OCI-LY3 (cell line): ENCODE data around the gene ZNF683.

ENCODE experiments used
- H2AFZ ChIP-seq: fragments of 200-600, 300-600 bp; shearing (Covaris generic); 2 replicates; pipeline ENCODE4 v1.6.0; 2014; ENCODE audit warnings: antibody characterized with exemption, low read depth, low read length
- H3K27ac ChIP-seq: fragments of 200-600, 300-600 bp; sonication (generic); 2 replicates; pipeline ENCODE4 v1.5.1; 2014; ENCODE audit warnings: mild to moderate bottlenecking, low read length, moderate library complexity, mixed read lengths
- H3K27me3 ChIP-seq: fragments of 200-600, 300-600 bp; sonication (generic); 2 replicates; pipeline ENCODE4 v1.6.1; 2014; ENCODE audit warnings: low read depth, low read length, mixed read lengths
- H3K36me3 ChIP-seq: fragments of 200-600, 300-600 bp; sonication (generic); replicated peaks from 2 replicates; pipeline ENCODE3; 2014; ENCODE audit warnings: low read depth, low read length, mixed read lengths
- H3K4me1 ChIP-seq: fragments of 300-600, 200-600 bp; sonication (generic); 2 replicates; pipeline ENCODE4 v1.6.1; 2014; ENCODE audit warnings: low read length, mixed read lengths
- H3K4me2 ChIP-seq: fragments of 200-600, 300-600 bp; sonication (generic); 2 replicates; pipeline ENCODE4 v1.6.1; 2014; ENCODE audit warnings: low read length, mixed read lengths
- H3K4me3 ChIP-seq: fragments of 300-600, 200-600 bp; sonication (generic); 2 replicates; pipeline ENCODE4 v1.5.1; 2014; ENCODE audit warnings: antibody characterized with exemption, mild to moderate bottlenecking, low read length, moderate library complexity
- H3K79me2 ChIP-seq: fragments of 300-600, 200-600 bp; shearing (Covaris generic); 2 replicates; pipeline ENCODE4 v1.6.1; 2014; ENCODE audit warnings: mild to moderate bottlenecking, low read length, mixed read lengths
- H3K9ac ChIP-seq: fragments of 300-600, 200-600 bp; shearing (Covaris generic); 2 replicates; pipeline ENCODE4 v1.6.0; 2014; ENCODE audit warnings: mild to moderate bottlenecking, low read length, moderate library complexity
- H3K9me3 ChIP-seq: fragments of 200-600, 300-600 bp; shearing (Covaris generic); 2 replicates; pipeline ENCODE4 v1.6.1; 2014; ENCODE audit warnings: low read length, mixed read lengths; ENCODE audit not compliant: insufficient read depth
- H4K20me1 ChIP-seq: fragments of 200-600, 300-600 bp; sonication (generic); 2 replicates; pipeline ENCODE4 v1.6.1; 2016; ENCODE audit warnings: low read length, mixed read lengths; ENCODE audit not compliant: insufficient read depth
- CTCF ChIP-seq: fragments of 200-600, 300-600 bp; sonication (generic); IDR thresholded peaks from 2 replicates; pipeline ENCODE4 v1.5.1; 2014; ENCODE audit warnings: antibody characterized with exemption, low read length, low read depth
- EZH2phosphoT487 ChIP-seq: fragments of 200-600 bp; shearing (Covaris generic); IDR thresholded peaks from 2 replicates; pipeline ENCODE4 v1.6.1; 2018; ENCODE audit warnings: antibody characterized with exemption, mixed run types, low read depth

The ZNF683 gene

DNA sequence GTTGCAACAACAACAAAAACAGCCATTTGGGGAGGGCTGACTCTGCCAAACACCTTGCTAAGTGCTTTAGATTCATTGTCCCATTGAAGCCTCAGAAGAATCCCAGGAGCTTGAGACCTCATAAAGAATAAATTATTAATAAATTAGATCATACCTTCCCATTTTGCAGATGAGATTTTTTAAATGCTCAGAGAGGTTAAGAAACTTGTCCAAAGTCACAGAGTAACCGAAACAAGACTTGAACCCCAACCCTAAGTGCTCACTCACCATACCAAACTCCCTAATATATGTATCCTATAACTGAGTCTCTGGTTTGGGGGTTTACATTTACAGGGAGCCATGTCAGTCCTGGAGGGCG, 22.2 kb downstream of the ZNF683 start:
- Histone ChIP-seq H3K27me3 (no peaks in the 10 kb centered on the region), H3K9ac (no peak overlapping the region), H4K20me1 (no peaks in the 10 kb centered on the region), H3K4me1 (no peaks in the 10 kb centered on the region), H3K4me2 (no peak overlapping the region), H3K79me2 (no peaks in the 10 kb centered on the region), H3K36me3 (no peaks in the 10 kb centered on the region), H3K4me3 (no peak overlapping the region), H2AFZ (no peak overlapping the region), H3K9me3 (no peaks in the 10 kb centered on the region), H3K27ac (no peak overlapping the region)
- TF ChIP-seq EZH2phosphoT487 (no peak), CTCF (no peak)

DNA sequence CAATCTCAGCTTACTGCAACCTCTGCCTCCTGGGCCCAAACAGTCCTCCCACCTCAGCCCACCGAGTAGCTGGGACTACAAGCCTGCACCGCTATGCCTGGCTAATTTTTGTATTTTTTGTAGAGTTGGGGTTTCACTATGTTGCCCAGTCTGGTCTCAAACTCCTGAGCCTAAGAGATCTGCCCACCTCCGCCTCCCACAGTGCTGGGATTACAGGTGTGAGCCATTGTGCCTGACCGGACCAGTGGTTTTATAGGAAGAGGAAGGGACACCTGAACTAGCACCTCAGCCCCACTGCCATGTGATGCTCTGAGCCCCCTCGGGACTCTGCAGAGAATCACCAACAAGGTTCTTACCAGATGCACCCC, 22.7 kb downstream of the ZNF683 start:
- Histone ChIP-seq H3K27me3 (no peaks in the 10 kb centered on the region), H3K4me3 (no peak overlapping the region), H3K9me3 (no peaks in the 10 kb centered on the region), H3K27ac (no peak overlapping the region), H3K9ac (no peak overlapping the region), H3K36me3 (no peaks in the 10 kb centered on the region), H3K79me2 (no peaks in the 10 kb centered on the region), H3K4me1 (no peaks in the 10 kb centered on the region), H3K4me2 (no peak overlapping the region), H2AFZ (no peak overlapping the region), H4K20me1 (no peaks in the 10 kb centered on the region)
- TF ChIP-seq CTCF (no peak), EZH2phosphoT487 (no peak)

- TF ChIP-seq EZH2phosphoT487 = no peak
- H3K9me3 ChIP-seq = no peaks in the 10 kb centered on the region
- H3K9ac ChIP-seq = no peak overlapping the region
- no peaks in the 10 kb centered on the region for H3K36me3 ChIP-seq
- H3K4me2 ChIP-seq = no peak overlapping the region
- no peak overlapping the region for H3K27ac ChIP-seq
- H3K79me2 ChIP-seq = no peaks in the 10 kb centered on the region
- H3K4me1 ChIP-seq = no peaks in the 10 kb centered on the region
- H4K20me1 ChIP-seq = no peaks in the 10 kb centered on the region
- no peak overlapping the region for H3K4me3 ChIP-seq
- no peaks in the 10 kb centered on the region for H3K27me3 ChIP-seq
- no peak overlapping the region for H2AFZ ChIP-seq
Observed at GRCh38 chr1:26349188-26349876, 23.2 kb downstream of the ZNF683 start.

DNA sequence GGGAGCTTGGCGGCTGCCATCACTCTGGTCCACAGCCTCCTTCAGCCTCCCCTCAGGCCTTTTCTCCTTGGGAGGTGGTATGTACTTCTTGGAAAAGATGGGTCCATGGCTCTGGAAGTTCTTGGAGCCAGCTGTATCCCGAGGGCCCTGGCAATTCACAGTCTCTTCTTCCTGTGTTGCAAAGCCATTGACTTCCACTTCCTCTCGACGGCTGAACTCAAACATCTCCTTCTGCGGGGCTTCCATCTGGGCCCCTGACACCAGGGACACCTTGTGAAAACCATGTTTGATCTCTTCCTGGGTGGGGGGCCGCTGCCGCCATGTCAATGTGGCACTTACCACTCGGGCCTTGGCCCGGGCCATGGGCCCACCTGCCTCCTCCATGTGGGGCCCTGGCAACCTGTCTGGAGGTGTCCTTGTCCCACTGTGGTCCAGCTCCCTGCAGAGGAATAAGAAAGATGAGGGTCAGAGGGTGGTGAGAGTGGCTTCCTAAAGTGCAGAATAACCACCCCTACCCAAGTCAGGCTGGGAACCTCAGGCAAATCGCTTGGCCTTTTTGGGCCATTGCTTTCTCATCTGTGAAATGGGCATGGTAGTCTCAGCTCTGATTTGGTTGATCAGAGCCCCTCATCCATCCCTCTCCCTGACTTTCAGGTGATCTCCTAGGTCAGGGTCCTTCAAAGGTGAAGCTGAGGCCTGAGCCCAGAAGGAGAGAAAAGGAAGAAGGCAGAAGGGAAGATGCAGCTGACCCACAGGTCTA, 26.1 kb downstream of the ZNF683 start:
- no peaks in the 10 kb centered on the region for H4K20me1 ChIP-seq
- no peaks in the 10 kb centered on the region for H3K79me2 ChIP-seq
- H3K36me3 ChIP-seq = no peaks in the 10 kb centered on the region
- no peak overlapping the region for H3K4me2 ChIP-seq
- H2AFZ ChIP-seq = no peak overlapping the region
- no peak overlapping the region for H3K27ac ChIP-seq
- H3K27me3 ChIP-seq = 0 out of 2 replicates have a peak, but pooled peaks cover 5% of the 10 kb centered on the region
- no peak overlapping the region for H3K4me3 ChIP-seq
- TF ChIP-seq CTCF = no peak
- no peak for TF ChIP-seq EZH2phosphoT487
- H3K9ac ChIP-seq = no peak overlapping the region
- no peaks in the 10 kb centered on the region for H3K9me3 ChIP-seq
- H3K4me1 ChIP-seq = no peaks in the 10 kb centered on the region
